Ovary (tissue), 9 donors: ENCODE measurements around the gene GSK3B. TPM values are rescaled to one million over a fixed set of nuclear protein-coding genes. Genes with fewer than 3 reads are reported as not detected.

Experiments used
- DNase-seq, 5 donors: peaks; one replicate each; pipeline ENCODE4 v3.0.0-alpha.2; 2019 to 2020
- H3K27ac ChIP-seq, 2 donors: fragments of 200-600 bp; one replicate each; pipeline versions ENCODE4 v1.5.1 to v1.8.0; 2019 to 2022
- H3K27me3 ChIP-seq: fragments of 200-600 bp; one replicate; pipeline ENCODE4 v1.8.0; 2022
- H3K36me3 ChIP-seq: fragments of 200-600 bp; sonication (generic); one replicate; pipeline ENCODE4 v1.5.1; 2019
- H3K4me1 ChIP-seq: one replicate; pipeline ENCODE4 v1.8.1; 2013; ENCODE audit warnings: mild to moderate bottlenecking, moderate library complexity; ENCODE audit not compliant: insufficient read depth
- H3K4me3 ChIP-seq: fragments of 200-600 bp; sonication (generic); one replicate; pipeline ENCODE4 v1.5.1; 2017
- H3K9me3 ChIP-seq, 2 donors: fragments of 200-600 bp in 1 of 2; sonication (generic) in 1 of 2; one replicate each; pipeline versions ENCODE4 v1.5.1 to v1.8.1; 2013 to 2019; ENCODE audit warnings: mild to moderate bottlenecking in 1 of 2, moderate library complexity in 1 of 2
- EP300 ChIP-seq: sonication (generic); formaldehyde crosslinking; IDR thresholded peaks from one replicate; pipeline ENCODE4 v1.6.1; 2017; ENCODE audit warnings: antibody characterized with exemption
- POLR2A ChIP-seq: fragments of 450-650 bp; IDR thresholded peaks from one replicate; pipeline ENCODE4 v1.6.1; 2017; ENCODE audit warnings: antibody characterized with exemption, mild to moderate bottlenecking, moderate library complexity
- WGBS, 3 donors: extraction: QIAGEN DNeasy Blood & Tissue Kit in 1 of 3; methylation state at CpG; one replicate each; pipeline versions ENCODE4 v1.1.5 to v1.1.7; 2013 to 2017; 5-methylcytosine and 5-hydroxymethylcytosine counted together
- intact Hi-C, 4 donors: fragments of 100-400 bp; cut with DNase I; formaldehyde crosslinking; loops; one replicate each; pipeline versions ENCODE4 v1.11.0 to v1.15.1; 2022 to 2023
- polyA plus RNA-seq, 2 donors: library from polyadenylated mRNA; stranded (reverse); fragments of 200-250 nt in 1 of 2; fragments of 350-450 nt in 1 of 2; fragmentation: Illumina TruSeq in 1 of 2; extraction: RNeasy Lipid Tissue Mini Kit (QIAGEN cat#74804) in 1 of 2; gene quantifications; one replicate each; pipeline ENCODE4 v1.2.3, GENCODE V29; 2013 to 2014
- total RNA-seq, 7 donors: library from RNA; depleted of rRNA in 2 of 7; stranded (reverse); fragments of >200 nt in 2 of 7; fragmentation: NEBNext Ultra II Directional in 3 of 7; extraction: Animal tissue kit (Norgen Biotek cat#: 25700) in 3 of 7; gene quantifications; one replicate each; pipeline versions ENCODE4 v1.1.0 to v1.2.4, GENCODE V29; 2016 to 2023
- TF ChIP-seq, protein P1 (sequence below), 3 donors: fragments of 450-650 bp in 2 of 3; fragments of 200-600 bp in 1 of 3; IDR thresholded peaks; one replicate each; pipeline versions ENCODE4 v1.5.1 to v1.8.0; 2016 to 2022; ENCODE audit warnings: antibody characterized with exemption in 3 of 3, mild to moderate bottlenecking in 1 of 3
- donor health status: DM: no; HTN: no; CAD: no; lungs with moderate emphysema.
- donor health status: DM: no; HTN: no; CAD: no.
- donor health status: Bipolar disorder and iron deficiency.
- donor health status: DM: yes; HTN: yes; CAD: no.
- donor health status: DM: no; HTN: no; CAD: no.
- donor health status: DM: yes; HTN: yes; CAD: no.

The GSK3B gene
- total and polyA plus RNA-seq, 9 donors, result 8.3 to 38.4 (median 25.3) TPM

DNA sequence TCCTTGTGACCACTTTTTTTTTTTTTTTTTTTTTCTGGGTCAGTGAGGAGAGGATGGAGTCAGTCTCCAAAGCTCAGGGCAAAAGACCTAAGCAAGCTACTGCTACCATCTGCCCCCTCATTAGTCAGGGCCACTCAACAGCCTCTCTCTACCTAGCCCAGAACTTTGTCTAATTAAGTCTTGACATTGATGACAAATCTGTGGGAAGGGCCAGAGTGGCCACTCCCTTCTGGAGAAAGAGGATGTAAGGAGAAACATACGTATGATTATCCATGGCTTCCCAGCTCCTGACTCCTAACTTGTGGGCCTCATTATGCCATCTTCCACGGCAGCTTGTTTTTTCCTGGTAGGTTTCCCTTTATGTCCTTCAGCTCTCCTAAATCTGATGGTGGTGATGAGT is 274.4 kb downstream of the GSK3B start:
- no peaks in the 10 kb centered on the region for H3K4me1 ChIP-seq
- TF ChIP-seq POLR2A (no peak), EP300 (no peak)
- TF ChIP-seq, protein P1, sequence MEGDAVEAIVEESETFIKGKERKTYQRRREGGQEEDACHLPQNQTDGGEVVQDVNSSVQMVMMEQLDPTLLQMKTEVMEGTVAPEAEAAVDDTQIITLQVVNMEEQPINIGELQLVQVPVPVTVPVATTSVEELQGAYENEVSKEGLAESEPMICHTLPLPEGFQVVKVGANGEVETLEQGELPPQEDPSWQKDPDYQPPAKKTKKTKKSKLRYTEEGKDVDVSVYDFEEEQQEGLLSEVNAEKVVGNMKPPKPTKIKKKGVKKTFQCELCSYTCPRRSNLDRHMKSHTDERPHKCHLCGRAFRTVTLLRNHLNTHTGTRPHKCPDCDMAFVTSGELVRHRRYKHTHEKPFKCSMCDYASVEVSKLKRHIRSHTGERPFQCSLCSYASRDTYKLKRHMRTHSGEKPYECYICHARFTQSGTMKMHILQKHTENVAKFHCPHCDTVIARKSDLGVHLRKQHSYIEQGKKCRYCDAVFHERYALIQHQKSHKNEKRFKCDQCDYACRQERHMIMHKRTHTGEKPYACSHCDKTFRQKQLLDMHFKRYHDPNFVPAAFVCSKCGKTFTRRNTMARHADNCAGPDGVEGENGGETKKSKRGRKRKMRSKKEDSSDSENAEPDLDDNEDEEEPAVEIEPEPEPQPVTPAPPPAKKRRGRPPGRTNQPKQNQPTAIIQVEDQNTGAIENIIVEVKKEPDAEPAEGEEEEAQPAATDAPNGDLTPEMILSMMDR (IDR thresholded peaks at IDR 0.05), result no peak
- no peaks in the 10 kb centered on the region for H3K9me3 ChIP-seq
- H3K27me3 ChIP-seq, result no peaks in the 10 kb centered on the region
- no peak overlapping the region for H3K27ac ChIP-seq
- H3K36me3 ChIP-seq, result no peaks in the 10 kb centered on the region
- intact Hi-C loops, result no loop called here
- DNase-seq, result no peak
- WGBS, 3 donors, result 40 to 56% (median 52%) methylated on average over 2 of the region's 2 CpGs
- no peak overlapping the region for H3K4me3 ChIP-seq

DNA sequence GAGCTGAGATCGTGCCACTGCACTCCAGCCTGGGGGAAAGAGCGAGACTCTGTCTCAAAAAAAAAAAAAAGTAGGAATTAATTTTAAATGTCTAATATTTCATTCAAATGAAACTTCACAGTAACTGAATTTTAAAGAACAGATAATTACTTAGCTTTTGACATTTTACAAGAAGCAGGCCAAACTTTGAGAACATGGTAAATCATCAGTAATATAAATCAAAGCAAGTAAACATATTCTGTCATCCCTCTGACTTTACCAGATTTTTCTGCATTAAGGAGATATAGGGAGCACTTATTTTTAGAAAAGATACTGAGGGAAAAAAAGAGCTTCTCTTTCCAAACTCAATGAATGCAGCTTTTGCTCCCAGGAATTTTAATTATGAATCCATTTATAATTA is 275.3 kb downstream of the GSK3B start:
- DNase-seq, result no peak
- Histone ChIP-seq H3K27me3 (no peaks in the 10 kb centered on the region), H3K36me3 (no peaks in the 10 kb centered on the region), H3K9me3 (no peaks in the 10 kb centered on the region), H3K4me1 (no peaks in the 10 kb centered on the region), H3K4me3 (no peak overlapping the region), H3K27ac (no peak overlapping the region)
- no peak for TF ChIP-seq EP300
- TF ChIP-seq POLR2A, result no peak
- TF ChIP-seq, protein P1 (IDR thresholded peaks at IDR 0.05), result no peak
- intact Hi-C loops, result no loop called here
- 64 to 70% (median 70%) methylated on average over 2 of the region's 2 CpGs for WGBS, 3 donors

DNA sequence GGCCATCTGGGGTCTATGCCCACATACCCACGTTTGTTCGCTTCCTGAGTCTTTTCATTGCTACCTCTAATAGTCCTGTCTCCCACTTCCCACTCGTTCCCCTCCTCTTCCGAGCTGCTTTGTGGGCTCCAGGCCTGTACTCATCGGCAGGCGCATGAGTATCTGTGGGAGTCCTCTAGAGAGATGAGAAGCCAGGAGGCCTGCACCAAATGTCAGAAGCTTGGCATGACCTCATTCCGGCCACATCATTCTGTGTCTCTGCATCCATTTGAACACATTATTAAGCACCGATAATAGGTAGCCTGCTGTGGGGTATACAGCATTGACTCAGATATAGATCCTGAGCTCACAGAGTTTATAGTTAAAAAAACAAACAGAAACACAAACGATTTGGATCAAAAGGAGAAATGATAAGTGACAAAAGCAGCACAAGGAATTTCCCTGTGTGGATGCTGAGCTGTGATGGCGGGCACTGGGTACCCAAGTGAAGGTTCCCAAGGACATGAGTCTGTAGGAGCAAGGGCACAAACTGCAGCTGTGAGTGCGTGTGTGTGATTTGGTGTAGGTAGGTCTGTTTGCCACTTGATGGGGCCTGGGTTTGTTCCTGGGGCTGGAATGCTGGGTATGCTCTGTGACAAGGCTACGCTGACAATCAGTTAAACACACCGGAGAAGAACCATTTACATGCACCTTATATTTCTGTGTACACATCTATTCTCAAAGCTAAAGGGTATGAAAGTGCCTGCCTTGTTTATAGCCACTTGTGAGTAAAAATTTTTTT is 276.5 kb downstream of the GSK3B start:
- WGBS, 3 donors, result 66 to 77% (median 68%) methylated on average over 13 of the region's 13 CpGs
- H3K27me3 ChIP-seq, result no peaks in the 10 kb centered on the region
- no peak overlapping the region for H3K27ac ChIP-seq
- intact Hi-C loops, result no loop called here
- no peaks in the 10 kb centered on the region for H3K36me3 ChIP-seq
- no peaks in the 10 kb centered on the region for H3K4me1 ChIP-seq
- DNase-seq, result no peak
- no peaks in the 10 kb centered on the region for H3K9me3 ChIP-seq
- no peak overlapping the region for H3K4me3 ChIP-seq
- no peak for TF ChIP-seq EP300
- TF ChIP-seq, protein P1 (IDR thresholded peaks at IDR 0.05), result no peak

DNA sequence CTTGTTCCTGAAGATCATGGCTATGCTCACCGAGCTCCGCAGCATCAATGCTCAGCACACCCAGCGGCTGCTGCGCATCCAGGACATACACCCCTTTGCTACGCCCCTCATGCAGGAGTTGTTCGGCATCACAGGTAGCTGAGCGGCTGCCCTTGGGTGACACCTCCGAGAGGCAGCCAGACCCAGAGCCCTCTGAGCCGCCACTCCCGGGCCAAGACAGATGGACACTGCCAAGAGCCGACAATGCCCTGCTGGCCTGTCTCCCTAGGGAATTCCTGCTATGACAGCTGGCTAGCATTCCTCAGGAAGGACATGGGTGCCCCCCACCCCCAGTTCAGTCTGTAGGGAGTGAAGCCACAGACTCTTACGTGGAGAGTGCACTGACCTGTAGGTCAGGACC is 277.2 kb downstream of the GSK3B start:
- intact Hi-C loops, result no loop called here
- DNase-seq, result no peak
- WGBS, 3 donors, result 78 to 80% (median 79%) methylated on average over 12 of the region's 12 CpGs

More for the DNA sequence above, 277.2 kb downstream of the GSK3B start:
- Histone ChIP-seq H3K27ac (no peak overlapping the region), H3K36me3 (no peaks in the 10 kb centered on the region), H3K27me3 (no peaks in the 10 kb centered on the region), H3K4me1 (no peaks in the 10 kb centered on the region), H3K9me3 (no peaks in the 10 kb centered on the region), H3K4me3 (no peak overlapping the region)
- TF ChIP-seq, protein P1 (IDR thresholded peaks at IDR 0.05), result no peak
- TF ChIP-seq POLR2A, result no peak
- no peak for TF ChIP-seq EP300
